ENCODE measurements around the gene THSD4.

The THSD4 gene

GRCh38 chr15:71380345-71380744 is 265.1 kb downstream of the THSD4 start:
- Histone ChIP-seq H3K27ac (ENCODE audit: low read length) (no peak overlapping the region), H3K9me3 (ENCODE audit: control insufficient read depth in 1 of 2, low read length in 2 of 2) (no peaks in the 10 kb centered on the region), H3K4me3 (ENCODE audit: low read depth in 1 of 2, low read length in 2 of 2) (no peak overlapping the region), H3K4me1 (ENCODE audit: control insufficient read depth in 1 of 2, insufficient read depth in 2 of 2, low read length in 2 of 2) (peaks cover 2 to 5% of the 10 kb centered on the region in 2 donors), H3K36me3 (ENCODE audit: control insufficient read depth in 1 of 2, insufficient read depth in 2 of 2, low read length in 2 of 2) (no peaks in the 10 kb centered on the region), H3K27me3 (ENCODE audit: low read depth, low read length) (no peaks in the 10 kb centered on the region)

- Histone ChIP-seq H3K27ac (ENCODE audit: low read length) (no peak overlapping the region), H3K4me1 (ENCODE audit: control insufficient read depth in 1 of 2, insufficient read depth in 2 of 2, low read length in 2 of 2) (peaks cover 7 to 9% of the 10 kb centered on the region in 2 donors), H3K27me3 (ENCODE audit: low read depth, low read length) (no peaks in the 10 kb centered on the region)
Measured at GRCh38 chr15:71384501-71384900, 269.2 kb downstream of the THSD4 start.

GRCh38 chr15:71385026-71385425 is 269.8 kb downstream of the THSD4 start:
- H3K36me3 ChIP-seq (ENCODE audit: control insufficient read depth in 1 of 2, insufficient read depth in 2 of 2, low read length in 2 of 2), result no peaks in the 10 kb centered on the region
- peaks cover 7 to 9% of the 10 kb centered on the region in 2 donors for H3K4me1 ChIP-seq (ENCODE audit: control insufficient read depth in 1 of 2, insufficient read depth in 2 of 2, low read length in 2 of 2)
- H3K9me3 ChIP-seq (ENCODE audit: control insufficient read depth in 1 of 2, low read length in 2 of 2), result no peaks in the 10 kb centered on the region
- no peak overlapping the region for H3K4me3 ChIP-seq (ENCODE audit: low read depth in 1 of 2, low read length in 2 of 2)
- no peak overlapping the region for H3K27ac ChIP-seq (ENCODE audit: low read length)
- H3K27me3 ChIP-seq (ENCODE audit: low read depth, low read length), result no peaks in the 10 kb centered on the region

More at GRCh38 chr15:71384501-71384900, 269.2 kb downstream of the THSD4 start:
- Histone ChIP-seq H3K9me3 (ENCODE audit: control insufficient read depth in 1 of 2, low read length in 2 of 2) (no peaks in the 10 kb centered on the region), H3K36me3 (ENCODE audit: control insufficient read depth in 1 of 2, insufficient read depth in 2 of 2, low read length in 2 of 2) (no peaks in the 10 kb centered on the region), H3K4me3 (ENCODE audit: low read depth in 1 of 2, low read length in 2 of 2) (no peak overlapping the region)

GRCh38 chr15:71385457-71385856 is 270.2 kb downstream of the THSD4 start:
- no peaks in the 10 kb centered on the region for H3K27me3 ChIP-seq (ENCODE audit: low read depth, low read length)
- H3K27ac ChIP-seq (ENCODE audit: low read length), result no peak overlapping the region
- peaks cover 7 to 9% of the 10 kb centered on the region in 2 donors for H3K4me1 ChIP-seq (ENCODE audit: control insufficient read depth in 1 of 2, insufficient read depth in 2 of 2, low read length in 2 of 2)
- H3K36me3 ChIP-seq (ENCODE audit: control insufficient read depth in 1 of 2, insufficient read depth in 2 of 2, low read length in 2 of 2), result no peaks in the 10 kb centered on the region
- no peak overlapping the region for H3K4me3 ChIP-seq (ENCODE audit: low read depth in 1 of 2, low read length in 2 of 2)
- H3K9me3 ChIP-seq (ENCODE audit: control insufficient read depth in 1 of 2, low read length in 2 of 2), result no peaks in the 10 kb centered on the region

- H3K9me3 ChIP-seq (ENCODE audit: control insufficient read depth in 1 of 2, low read length in 2 of 2), result no peaks in the 10 kb centered on the region
- H3K4me1 ChIP-seq (ENCODE audit: control insufficient read depth in 1 of 2, insufficient read depth in 2 of 2, low read length in 2 of 2), result peaks cover 7 to 9% of the 10 kb centered on the region in 2 donors
- no peaks in the 10 kb centered on the region for H3K36me3 ChIP-seq (ENCODE audit: control insufficient read depth in 1 of 2, insufficient read depth in 2 of 2, low read length in 2 of 2)
- H3K4me3 ChIP-seq (ENCODE audit: low read depth in 1 of 2, low read length in 2 of 2), result no peak overlapping the region
- no peaks in the 10 kb centered on the region for H3K27me3 ChIP-seq (ENCODE audit: low read depth, low read length)
- no peak overlapping the region for H3K27ac ChIP-seq (ENCODE audit: low read length)
Measured at GRCh38 chr15:71386005-71386404, 270.7 kb downstream of the THSD4 start.

- Histone ChIP-seq H3K4me3 (ENCODE audit: low read depth in 1 of 2, low read length in 2 of 2) (no peak overlapping the region), H3K27ac (ENCODE audit: low read length) (no peak overlapping the region)
Measured at GRCh38 chr15:71386448-71387236, 271.4 kb downstream of the THSD4 start.

GRCh38 chr15:71387810-71388209 is 272.5 kb downstream of the THSD4 start:
- Histone ChIP-seq H3K4me3 (ENCODE audit: low read depth in 1 of 2, low read length in 2 of 2) (no peak overlapping the region), H3K4me1 (ENCODE audit: control insufficient read depth in 1 of 2, insufficient read depth in 2 of 2, low read length in 2 of 2) (peaks cover 7 to 9% of the 10 kb centered on the region in 2 donors), H3K27ac (ENCODE audit: low read length) (no peak overlapping the region), H3K9me3 (ENCODE audit: control insufficient read depth in 1 of 2, low read length in 2 of 2) (no peaks in the 10 kb centered on the region), H3K27me3 (ENCODE audit: low read depth, low read length) (no peaks in the 10 kb centered on the region), H3K36me3 (ENCODE audit: control insufficient read depth in 1 of 2, insufficient read depth in 2 of 2, low read length in 2 of 2) (no peaks in the 10 kb centered on the region)

More at GRCh38 chr15:71386448-71387236, 271.4 kb downstream of the THSD4 start:
- H3K4me1 ChIP-seq (ENCODE audit: control insufficient read depth in 1 of 2, insufficient read depth in 2 of 2, low read length in 2 of 2), result peaks cover 7 to 9% of the 10 kb centered on the region in 2 donors
- H3K9me3 ChIP-seq (ENCODE audit: control insufficient read depth in 1 of 2, low read length in 2 of 2), result no peaks in the 10 kb centered on the region
- H3K27me3 ChIP-seq (ENCODE audit: low read depth, low read length), result no peaks in the 10 kb centered on the region
- H3K36me3 ChIP-seq (ENCODE audit: control insufficient read depth in 1 of 2, insufficient read depth in 2 of 2, low read length in 2 of 2), result no peaks in the 10 kb centered on the region

GRCh38 chr15:71390096-71390495 is 274.8 kb downstream of the THSD4 start:
- H3K36me3 ChIP-seq (ENCODE audit: control insufficient read depth in 1 of 2, insufficient read depth in 2 of 2, low read length in 2 of 2), result no peaks in the 10 kb centered on the region
- no peak overlapping the region for H3K4me3 ChIP-seq (ENCODE audit: low read depth in 1 of 2, low read length in 2 of 2)
- no peaks in the 10 kb centered on the region for H3K27me3 ChIP-seq (ENCODE audit: low read depth, low read length)
- H3K4me1 ChIP-seq (ENCODE audit: control insufficient read depth in 1 of 2, insufficient read depth in 2 of 2, low read length in 2 of 2), result peaks cover 6 to 7% of the 10 kb centered on the region in 2 donors
- H3K9me3 ChIP-seq (ENCODE audit: control insufficient read depth in 1 of 2, low read length in 2 of 2), result no peaks in the 10 kb centered on the region
- no peak overlapping the region for H3K27ac ChIP-seq (ENCODE audit: low read length)

GRCh38 chr15:71391421-71392088 is 276.3 kb downstream of the THSD4 start:
- Histone ChIP-seq H3K27ac (ENCODE audit: low read length) (no peak overlapping the region), H3K4me1 (ENCODE audit: control insufficient read depth in 1 of 2, insufficient read depth in 2 of 2, low read length in 2 of 2) (no peaks in the 10 kb centered on the region), H3K9me3 (ENCODE audit: control insufficient read depth in 1 of 2, low read length in 2 of 2) (no peaks in the 10 kb centered on the region), H3K36me3 (ENCODE audit: control insufficient read depth in 1 of 2, insufficient read depth in 2 of 2, low read length in 2 of 2) (no peaks in the 10 kb centered on the region), H3K27me3 (ENCODE audit: low read depth, low read length) (no peaks in the 10 kb centered on the region), H3K4me3 (ENCODE audit: low read depth in 1 of 2, low read length in 2 of 2) (no peak overlapping the region)

- no peak overlapping the region for H3K4me3 ChIP-seq (ENCODE audit: low read depth in 1 of 2, low read length in 2 of 2)
- no peaks in the 10 kb centered on the region for H3K27me3 ChIP-seq (ENCODE audit: low read depth, low read length)
- H3K4me1 ChIP-seq (ENCODE audit: control insufficient read depth in 1 of 2, insufficient read depth in 2 of 2, low read length in 2 of 2), result no peaks in the 10 kb centered on the region
- H3K9me3 ChIP-seq (ENCODE audit: control insufficient read depth in 1 of 2, low read length in 2 of 2), result no peaks in the 10 kb centered on the region
- no peak overlapping the region for H3K27ac ChIP-seq (ENCODE audit: low read length)
- no peaks in the 10 kb centered on the region for H3K36me3 ChIP-seq (ENCODE audit: control insufficient read depth in 1 of 2, insufficient read depth in 2 of 2, low read length in 2 of 2)
Measured at GRCh38 chr15:71392861-71393283, 277.6 kb downstream of the THSD4 start.

- H3K4me3 ChIP-seq (ENCODE audit: low read depth in 1 of 2, low read length in 2 of 2), result no peak overlapping the region
- H3K27me3 ChIP-seq (ENCODE audit: low read depth, low read length), result no peaks in the 10 kb centered on the region
- no peaks in the 10 kb centered on the region for H3K9me3 ChIP-seq (ENCODE audit: control insufficient read depth in 1 of 2, low read length in 2 of 2)
- no peaks in the 10 kb centered on the region for H3K36me3 ChIP-seq (ENCODE audit: control insufficient read depth in 1 of 2, insufficient read depth in 2 of 2, low read length in 2 of 2)
- no peak overlapping the region for H3K27ac ChIP-seq (ENCODE audit: low read length)
- no peaks in the 10 kb centered on the region for H3K4me1 ChIP-seq (ENCODE audit: control insufficient read depth in 1 of 2, insufficient read depth in 2 of 2, low read length in 2 of 2)
Measured at GRCh38 chr15:71393383-71393782, 278.1 kb downstream of the THSD4 start.
